ENCODE data around the gene EEF1G.

EEF1G gene

GRCh38 chr11:62559204-62559603 is 14.5 kb downstream of the EEF1G start:
- no peak for TF ChIP-seq FOXK2 (IDR thresholded peaks at IDR 0.05)
- TF ChIP-seq L3MBTL2 (conservative IDR thresholded peaks at IDR 0.05) = no peak
- no peak for TF ChIP-seq ZNF384 (IDR thresholded peaks at IDR 0.05)
- TF ChIP-seq SP1 (IDR thresholded peaks at IDR 0.05) = no peak
- TF ChIP-seq SUZ12 (IDR thresholded peaks at IDR 0.05) = no peak
- TF ChIP-seq FOXA1 (IDR thresholded peaks at IDR 0.05) = no peak
- TF ChIP-seq NFRKB (IDR thresholded peaks at IDR 0.05) = no peak
- TF ChIP-seq LEF1 (IDR thresholded peaks at IDR 0.05; ENCODE audit: borderline replicate concordance) = no peak
- TF ChIP-seq TARDBP (IDR thresholded peaks at IDR 0.05) = no peak
- TF ChIP-seq ARNT (IDR thresholded peaks at IDR 0.05) = no peak
- ChIA-PET CTCF (interaction anchor here (1.1 to 2.4 kb wide), 4 partner anchors 14 to 135 kb away, joined by 4 to 9 read pairs (median 6); partner anchors contain the start of gene EEF1G), POLR2A (interaction anchor here (1.0 to 4.9 kb wide), 3 partner anchors 14 to 32 kb away, joined by 3 to 40 read pairs (median 9); partner anchors contain the start of genes EEF1G and TUT1)
- no peak for DNase-seq (ENCODE audit: extremely low spot score)

DNA sequence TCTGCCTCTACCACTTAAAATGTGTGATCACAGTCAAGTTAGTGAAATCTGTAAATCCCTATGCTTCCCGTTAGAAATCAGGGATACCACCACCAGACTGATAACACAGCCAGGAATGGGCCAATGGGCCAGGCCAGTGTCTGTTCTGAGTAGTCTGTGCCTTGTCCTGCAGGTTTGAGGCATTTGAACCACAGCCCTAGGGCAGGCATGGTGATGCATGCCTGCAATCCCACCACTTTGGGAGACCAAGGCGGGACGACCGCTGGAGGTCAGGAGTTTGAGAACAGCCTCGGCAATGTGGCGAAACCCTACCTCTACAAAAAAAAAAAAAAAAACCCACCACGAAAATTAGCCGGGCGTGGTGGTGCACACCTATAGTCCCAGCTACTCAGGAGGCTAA is 15.0 kb downstream of the EEF1G start:
- DNase-seq (ENCODE audit: extremely low spot score) = no peak
- POLR2A ChIA-PET = interaction anchor here (1.0 to 4.9 kb wide), 3 partner anchors 14 to 33 kb away, joined by 3 to 40 read pairs (median 9); partner anchors contain the start of genes EEF1G and TUT1
- TF ChIP-seq ELF4 (IDR thresholded peaks at IDR 0.05) = no peak
- no peak for TF ChIP-seq LEF1 (IDR thresholded peaks at IDR 0.05; ENCODE audit: borderline replicate concordance)
- no peak for TF ChIP-seq FOXK2 (IDR thresholded peaks at IDR 0.05)
- TF ChIP-seq ARNT (IDR thresholded peaks at IDR 0.05) = no peak
- CTCF ChIA-PET = interaction anchor here (1.1 to 1.2 kb wide), 2 partner anchors 15 to 134 kb away, joined by 4 to 5 read pairs; no protein-coding TSS in a partner anchor

- CTCF ChIA-PET = interaction anchor here (0.6 to 1.6 kb wide), 7 partner anchors 14 to 229 kb away, joined by 3 to 11 read pairs (median 4); no protein-coding TSS in a partner anchor
- no peak for DNase-seq (ENCODE audit: extremely low spot score)
- POLR2A ChIA-PET = interaction anchor here (0.9 to 4.9 kb wide), 7 partner anchors 10 to 132 kb away, joined by 3 to 40 read pairs (median 4); partner anchors contain the start of genes AHNAK, EEF1G, LBHD1 and UQCC3
- TF ChIP-seq CTBP1 (IDR thresholded peaks at IDR 0.05; ENCODE audit: borderline replicate concordance) = no peak
- no peak for TF ChIP-seq PKNOX1 (IDR thresholded peaks at IDR 0.05)
- TF ChIP-seq LEF1 (IDR thresholded peaks at IDR 0.05; ENCODE audit: borderline replicate concordance) = no peak
- no peak for TF ChIP-seq FOXA1 (IDR thresholded peaks at IDR 0.05)
- no peak for TF ChIP-seq FOXK2 (IDR thresholded peaks at IDR 0.05)
- no peak for TF ChIP-seq NFRKB (IDR thresholded peaks at IDR 0.05)
Observed at GRCh38 chr11:62556875-62557631, 16.6 kb downstream of the EEF1G start.

GRCh38 chr11:62556108-62556874 is 17.4 kb downstream of the EEF1G start:
- DNase-seq (ENCODE audit: extremely low spot score) = peak; percentile 77
- POLR2A ChIA-PET = interaction anchor here (0.7 to 4.9 kb wide), 8 partner anchors 9 to 125 kb away, joined by 3 to 40 read pairs (median 4); partner anchors contain the start of genes AHNAK, EEF1G, LBHD1 and UQCC3
- CTCF ChIA-PET = interaction anchor here (0.6 to 1.6 kb wide), 6 partner anchors 13 to 228 kb away, joined by 3 to 11 read pairs (median 4); no protein-coding TSS in a partner anchor
- no peak for TF ChIP-seq HDGF (IDR thresholded peaks at IDR 0.05; ENCODE audit: borderline replicate concordance)
- TF ChIP-seq ARNT (IDR thresholded peaks at IDR 0.05) = no peak
- no peak for TF ChIP-seq L3MBTL2 (conservative IDR thresholded peaks at IDR 0.05)
- no peak; the same call in 1 of the 2 replicates for TF ChIP-seq ELF4 (IDR thresholded peaks at IDR 0.05)
- TF ChIP-seq NFRKB (IDR thresholded peaks at IDR 0.05) = no peak
- no peak for TF ChIP-seq TARDBP (IDR thresholded peaks at IDR 0.05)
- no peak for TF ChIP-seq SUZ12 (IDR thresholded peaks at IDR 0.05)
- TF ChIP-seq PKNOX1 (IDR thresholded peaks at IDR 0.05) = no peak
- no peak for TF ChIP-seq SP1 (IDR thresholded peaks at IDR 0.05)
- TF ChIP-seq FOXK2 (IDR thresholded peaks at IDR 0.05) = no peak
- no peak for TF ChIP-seq ZNF384 (IDR thresholded peaks at IDR 0.05)
- no peak for TF ChIP-seq CTBP1 (IDR thresholded peaks at IDR 0.05; ENCODE audit: borderline replicate concordance)
- no peak for TF ChIP-seq FOXA1 (IDR thresholded peaks at IDR 0.05)
- no peak for TF ChIP-seq BHLHE40 (IDR thresholded peaks at IDR 0.05; ENCODE audit: borderline replicate concordance)

- no peak for DNase-seq (ENCODE audit: extremely low spot score)
- TF ChIP-seq CTBP1 (IDR thresholded peaks at IDR 0.05; ENCODE audit: borderline replicate concordance) (no peak), ELF4 (IDR thresholded peaks at IDR 0.05) (no peak), TARDBP (IDR thresholded peaks at IDR 0.05) (no peak), ZNF384 (IDR thresholded peaks at IDR 0.05) (no peak), ARNT (IDR thresholded peaks at IDR 0.05) (no peak), LEF1 (IDR thresholded peaks at IDR 0.05; ENCODE audit: borderline replicate concordance) (no peak), SP1 (IDR thresholded peaks at IDR 0.05) (no peak), NFRKB (IDR thresholded peaks at IDR 0.05) (no peak), SUZ12 (IDR thresholded peaks at IDR 0.05) (no peak)
- ChIA-PET POLR2A (interaction anchor here (0.7 to 1.3 kb wide), 5 partner anchors 9 to 126 kb away, joined by 3 to 5 read pairs (median 3); partner anchors contain the start of genes AHNAK and EEF1G), CTCF (interaction anchor here (0.6 to 0.9 kb wide), 2 partner anchors 13 to 131 kb away, joined by 4 read pairs; no protein-coding TSS in a partner anchor)
Observed at GRCh38 chr11:62555464-62556107, 18.1 kb downstream of the EEF1G start.
